Measurements from ENCODE around the gene RNF224.

Gene RNF224

GRCh38 chr9:137227054-137227852, at the start of gene RNF224:
Gene RNF224 (plus strand): TSS chr9:137227502. CDS start chr9:137228336, 834 bp downstream.
- DNase-seq: peak; percentile 76

GRCh38 chr9:137178201-137178938, 48.9 kb upstream of the RNF224 start:
- DNase-seq: no peak

- no peak for DNase-seq
These were observed 48.2 kb upstream of the RNF224 start for GRCh38 chr9:137178939-137179630.

GRCh38 chr9:137179761-137180160, 47.5 kb upstream of the RNF224 start:
- no peak for DNase-seq

- no peak for DNase-seq
These were observed 46.8 kb upstream of the RNF224 start for GRCh38 chr9:137180491-137180890.

GRCh38 chr9:137181680-137182079, 45.6 kb upstream of the RNF224 start:
- no peak for DNase-seq

GRCh38 chr9:137182836-137183235, 44.5 kb upstream of the RNF224 start:
- DNase-seq: no peak

- no peak for DNase-seq
These were observed 43.2 kb upstream of the RNF224 start for GRCh38 chr9:137183980-137184595.

- DNase-seq: no peak
These were observed 42.2 kb upstream of the RNF224 start for GRCh38 chr9:137184881-137185660.

GRCh38 chr9:137185921-137186320, 41.4 kb upstream of the RNF224 start:
- DNase-seq: no peak

GRCh38 chr9:137186385-137186784, 40.9 kb upstream of the RNF224 start:
- no peak for DNase-seq

GRCh38 chr9:137187386-137187785, 39.9 kb upstream of the RNF224 start:
- no peak for DNase-seq

- DNase-seq: no peak
These were observed 39.2 kb upstream of the RNF224 start for GRCh38 chr9:137188086-137188489.

- DNase-seq: peak; percentile 82
These were observed 38.6 kb upstream of the RNF224 start, which contains the start of the genes ANAPC2 and SSNA1 for GRCh38 chr9:137188490-137189296. Gene ANAPC2 (minus strand): TSS chr9:137188560. CDS start chr9:137188532, 28 bp downstream. Gene SSNA1 (plus strand): TSS chr9:137188676. CDS start chr9:137188727, 51 bp downstream.

- DNase-seq: no peak
These were observed 37.7 kb upstream of the RNF224 start for GRCh38 chr9:137189297-137190295.

- no peak for DNase-seq
These were observed 36.9 kb upstream of the RNF224 start for GRCh38 chr9:137190315-137190856.

- no peak for DNase-seq
These were observed 36.1 kb upstream of the RNF224 start for GRCh38 chr9:137191245-137191644.

GRCh38 chr9:137191691-137192447, 35.4 kb upstream of the RNF224 start:
- DNase-seq: no peak

GRCh38 chr9:137192448-137192780, 34.9 kb upstream of the RNF224 start:
- DNase-seq: no peak
